GM19395 (cell line): ENCODE measurements around the gene SNRNP35.
"Not testable (repeated sequence)": the region's sequence is repeated elsewhere in the genome, so short reads cannot be mapped to it uniquely, and the experiment has no call there.

Source experiments
- ATAC-seq: cut with Tn5 transposase; IDR thresholded peaks from one replicate; pipeline ENCODE4 v1.9.1; 2021; ENCODE audit warnings: mild to moderate bottlenecking, moderate library complexity; ENCODE audit not compliant: unreplicated experiment

SNRNP35 gene, protein sequence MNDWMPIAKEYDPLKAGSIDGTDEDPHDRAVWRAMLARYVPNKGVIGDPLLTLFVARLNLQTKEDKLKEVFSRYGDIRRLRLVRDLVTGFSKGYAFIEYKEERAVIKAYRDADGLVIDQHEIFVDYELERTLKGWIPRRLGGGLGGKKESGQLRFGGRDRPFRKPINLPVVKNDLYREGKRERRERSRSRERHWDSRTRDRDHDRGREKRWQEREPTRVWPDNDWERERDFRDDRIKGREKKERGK

DNA sequence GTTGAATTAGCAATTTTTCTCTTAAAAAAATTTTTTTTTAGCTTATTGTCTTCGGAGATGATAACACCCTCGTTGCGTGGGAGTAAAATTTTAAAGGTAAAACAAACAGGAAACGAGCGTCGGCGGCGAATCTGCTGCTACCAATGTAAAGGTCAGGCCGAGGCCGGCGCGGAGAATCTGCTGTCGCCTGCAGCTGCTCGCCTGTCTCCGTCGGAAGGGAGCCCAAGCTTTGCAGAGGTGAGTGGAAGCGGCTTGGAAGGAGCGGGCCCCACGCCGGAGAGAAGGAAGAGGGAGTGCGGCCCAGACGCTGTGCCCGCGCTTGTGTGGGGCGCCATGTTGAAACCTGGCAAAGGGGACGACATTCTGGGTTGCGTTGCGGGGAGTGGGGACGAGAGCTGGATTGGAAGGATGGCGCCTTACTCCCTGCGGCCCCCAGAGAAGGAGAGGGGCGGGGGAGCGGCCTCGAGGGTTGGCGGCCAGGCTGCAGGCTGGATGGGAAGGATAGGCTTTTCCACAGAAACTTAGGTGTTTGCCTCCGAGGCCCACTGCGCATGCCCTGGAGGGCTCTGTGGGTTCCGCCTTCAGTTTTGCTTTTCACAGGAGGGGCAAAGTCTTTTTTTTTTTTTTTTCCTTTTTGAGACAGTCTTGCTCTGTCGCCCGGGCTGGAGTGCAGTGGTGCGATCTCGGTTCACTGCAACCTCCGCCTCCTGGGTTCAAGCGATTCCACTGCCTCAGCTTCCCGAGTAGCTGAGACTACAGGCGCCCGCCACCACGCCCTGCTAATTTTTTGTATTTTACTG lies at the start of gene SNRNP35:
SNRNP35 (plus strand) TSS at position 160 of the 800 bp plus-strand sequence. CDS start 7,402 bp downstream, outside the sequence.
- ATAC-seq: peak; percentile 77

DNA sequence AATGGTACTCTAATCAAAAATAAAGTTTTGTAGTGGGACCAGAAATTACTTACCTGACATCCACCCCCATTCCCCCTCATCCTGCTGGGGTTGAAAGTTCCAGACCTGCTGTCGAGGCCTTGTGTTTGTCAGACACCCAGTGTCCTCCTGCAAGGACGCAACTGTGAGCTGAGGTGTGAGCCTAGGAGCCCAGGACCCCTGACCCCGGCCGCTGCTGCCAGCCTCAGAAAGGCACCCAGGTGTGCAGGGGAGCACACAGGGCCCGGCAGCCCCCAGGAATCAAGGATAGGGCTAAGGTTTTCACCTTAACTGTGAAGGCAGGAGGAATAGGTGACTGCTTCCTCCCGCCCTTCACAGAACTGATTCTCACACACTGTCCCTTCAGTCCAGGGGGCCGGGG lies 49.3 kb upstream of the SNRNP35 start:
- ATAC-seq: not testable (repeated sequence)

DNA sequence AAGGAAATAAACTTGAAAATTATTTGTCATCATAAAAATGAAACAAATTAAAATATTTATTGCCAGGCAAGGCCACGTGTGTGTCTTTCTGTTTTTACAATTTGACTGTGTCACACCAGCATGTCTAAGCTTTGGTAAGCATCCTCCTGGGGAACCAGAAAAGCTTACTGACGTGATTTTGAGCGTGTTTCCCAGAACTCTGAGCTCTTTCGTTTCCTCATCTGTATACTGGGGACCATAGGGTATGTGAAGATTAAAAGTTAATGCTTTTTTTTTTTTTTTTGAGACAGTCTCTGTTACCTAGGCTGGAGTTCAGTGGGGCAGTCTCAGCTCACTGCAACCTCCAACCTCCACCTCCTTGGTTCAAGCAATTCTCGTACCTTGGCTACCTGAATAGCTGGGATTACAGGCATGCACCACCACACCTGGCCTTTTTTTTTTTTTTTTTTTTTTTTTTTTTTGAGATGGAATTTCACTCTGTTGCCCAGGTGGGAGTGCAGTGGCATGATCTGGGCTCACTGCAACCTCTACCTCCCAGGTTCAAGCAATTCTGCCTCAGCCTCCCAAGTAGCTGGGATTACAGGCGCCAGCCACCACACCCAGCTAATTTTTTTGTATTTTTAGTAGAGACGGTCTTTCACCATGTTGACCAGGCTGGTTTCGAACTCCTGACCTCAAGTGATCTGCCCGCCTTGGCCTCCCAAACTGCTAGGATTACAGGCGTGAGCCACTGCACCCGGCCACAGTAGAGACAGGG lies 48.5 kb upstream of the SNRNP35 start:
- not testable (repeated sequence) for ATAC-seq

DNA sequence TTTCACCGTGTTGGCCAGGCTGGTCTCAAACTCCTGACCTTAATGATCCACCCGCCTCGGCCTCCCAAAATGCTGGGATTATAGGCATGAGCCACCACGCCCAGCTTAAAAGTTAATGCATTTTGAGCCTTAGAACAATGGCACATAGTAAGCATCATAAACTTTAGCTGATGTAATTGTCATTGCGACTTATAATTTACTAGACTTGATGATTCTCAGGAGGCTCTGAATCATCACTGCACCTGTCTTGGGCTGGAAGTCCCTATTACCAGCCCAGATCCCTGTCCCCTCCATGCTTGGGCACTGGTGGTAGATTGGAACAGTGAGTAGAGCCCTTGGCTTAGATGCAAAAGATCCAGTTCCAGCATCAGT lies 47.9 kb upstream of the SNRNP35 start:
- no peak for ATAC-seq

DNA sequence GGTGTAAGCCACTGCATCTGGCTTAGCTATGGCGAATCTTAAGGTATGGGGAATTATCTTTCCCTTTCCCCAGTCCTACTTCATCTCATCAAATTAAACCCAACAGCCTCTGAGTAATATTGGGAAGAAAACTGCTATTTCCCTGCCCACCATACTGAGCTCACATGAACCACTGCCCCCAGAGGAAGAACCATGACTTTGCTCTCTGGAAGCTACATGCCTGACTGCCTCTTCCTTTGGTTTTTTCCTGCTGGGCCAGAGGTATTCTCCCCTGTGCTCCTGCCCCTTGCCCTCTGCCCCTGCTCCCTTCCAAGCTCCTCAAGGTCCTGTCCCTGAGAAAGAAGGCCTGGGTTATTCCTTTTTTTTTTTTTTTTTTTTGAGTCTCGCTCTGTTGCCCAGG lies 36.6 kb upstream of the SNRNP35 start:
- no peak for ATAC-seq

DNA sequence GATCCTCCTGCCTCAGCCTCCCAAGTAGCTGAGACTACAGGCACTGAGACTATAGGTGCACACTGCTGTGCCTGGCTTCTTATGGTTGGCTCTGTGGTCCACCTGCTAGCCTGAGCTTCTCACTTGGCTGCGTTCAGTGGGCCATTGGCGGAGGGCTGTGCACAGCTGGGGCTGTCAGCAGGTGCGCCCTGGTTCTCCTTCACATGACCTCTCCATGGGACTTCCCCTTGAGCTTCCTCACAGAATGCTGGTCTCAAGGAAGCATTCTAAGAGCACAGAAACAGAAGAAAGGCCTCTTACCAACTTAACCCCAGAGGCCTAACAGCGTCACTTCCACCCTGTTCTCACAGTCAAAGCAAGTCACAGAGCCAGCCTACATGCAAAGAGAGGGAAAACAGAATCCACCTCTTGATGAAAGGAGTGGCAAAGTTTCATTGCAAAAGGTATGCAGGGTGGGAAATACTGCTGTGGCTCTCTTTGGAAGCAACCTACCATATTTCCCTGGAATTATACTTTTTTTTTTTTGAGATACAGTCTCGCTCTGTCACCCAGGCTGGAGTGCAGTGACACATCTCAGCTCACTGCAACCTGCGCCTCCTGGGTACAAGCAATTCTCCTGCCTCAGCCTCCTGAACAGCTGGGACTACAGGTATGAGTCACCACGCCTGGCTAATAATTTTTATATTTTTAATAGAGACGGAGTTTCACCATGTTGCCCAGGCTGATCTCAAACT lies 30.7 kb upstream of the SNRNP35 start:
- ATAC-seq: peak; percentile 86

DNA sequence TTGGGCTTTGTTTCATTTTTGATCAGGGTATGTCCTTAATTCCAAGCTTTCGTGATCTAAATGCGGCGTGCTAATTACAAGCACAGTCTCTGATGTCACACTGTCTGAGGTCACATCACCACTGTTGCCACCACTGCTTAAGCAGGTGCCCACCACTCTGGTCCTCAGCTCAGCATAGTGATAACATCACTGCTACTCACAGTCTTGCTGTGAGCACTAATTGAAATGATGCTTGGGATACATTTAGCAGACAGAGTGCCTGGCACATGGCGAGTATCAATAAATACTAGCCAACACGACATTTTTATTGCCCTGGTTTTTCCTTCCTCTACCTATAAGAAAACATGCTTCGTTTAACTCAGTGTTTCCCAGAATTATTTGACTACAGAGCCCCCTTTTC lies 29.3 kb upstream of the SNRNP35 start:
- ATAC-seq: no peak

DNA sequence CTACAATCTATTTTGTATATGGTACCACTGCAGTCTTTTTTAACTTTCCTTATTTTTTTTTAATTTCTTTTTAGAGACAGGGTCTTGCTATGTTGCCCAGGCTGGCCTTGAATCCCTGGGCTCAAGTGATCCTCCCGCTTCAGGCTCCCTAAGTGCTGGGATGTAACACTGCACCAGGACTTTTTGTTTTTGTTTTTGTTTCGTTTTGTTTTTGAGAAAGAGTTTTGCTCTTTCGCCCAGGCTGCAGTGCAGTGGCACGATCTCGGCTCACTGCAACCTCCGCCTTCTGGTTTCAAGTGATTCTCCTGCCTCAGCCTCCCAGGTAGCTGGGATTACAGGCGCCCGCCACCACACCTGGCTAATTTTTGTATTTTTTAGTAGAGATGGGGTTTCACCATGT lies 28.8 kb upstream of the SNRNP35 start:
- ATAC-seq: not testable (repeated sequence)

DNA sequence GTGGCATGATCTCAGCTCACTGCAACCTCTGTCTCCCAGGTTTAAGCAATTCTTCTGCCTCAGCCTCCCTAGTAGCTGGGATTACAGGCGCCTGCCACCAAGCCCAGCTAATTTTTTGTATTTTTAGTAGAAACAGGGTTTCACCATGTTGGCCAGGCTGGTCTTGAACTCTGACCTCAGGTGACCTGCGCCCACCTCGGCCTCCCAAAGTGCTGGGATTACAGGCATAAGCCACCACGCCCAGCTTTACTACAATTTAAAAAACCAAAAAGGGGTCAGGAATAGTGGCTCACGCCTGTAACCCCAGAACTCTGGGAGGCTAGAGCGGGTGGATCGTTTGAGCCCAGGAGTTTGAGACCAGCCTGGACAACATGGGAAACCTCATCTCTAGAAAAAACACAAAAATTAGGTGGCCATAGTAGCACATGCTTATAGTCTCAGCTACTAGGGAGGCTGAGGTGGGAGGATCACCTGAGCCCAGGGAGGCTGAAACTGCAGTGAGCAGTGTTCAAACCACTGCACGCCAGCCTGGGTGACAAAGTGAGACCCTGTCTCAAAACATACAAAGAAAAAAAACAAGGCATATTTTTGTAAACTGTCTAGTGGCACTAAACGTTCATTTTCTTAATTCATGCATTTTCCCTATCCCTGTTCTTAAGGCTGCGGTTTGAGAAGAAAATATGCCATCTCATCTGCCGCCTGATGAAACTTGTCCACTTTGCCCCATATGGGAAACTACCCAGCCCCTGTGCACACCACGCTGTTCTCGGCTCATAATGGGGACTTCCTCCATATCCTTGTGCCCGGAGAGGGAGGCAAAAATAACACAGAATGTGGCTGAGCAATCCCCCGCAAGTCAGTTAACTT lies 25.8 kb upstream of the SNRNP35 start:
- ATAC-seq: not testable (repeated sequence)

DNA sequence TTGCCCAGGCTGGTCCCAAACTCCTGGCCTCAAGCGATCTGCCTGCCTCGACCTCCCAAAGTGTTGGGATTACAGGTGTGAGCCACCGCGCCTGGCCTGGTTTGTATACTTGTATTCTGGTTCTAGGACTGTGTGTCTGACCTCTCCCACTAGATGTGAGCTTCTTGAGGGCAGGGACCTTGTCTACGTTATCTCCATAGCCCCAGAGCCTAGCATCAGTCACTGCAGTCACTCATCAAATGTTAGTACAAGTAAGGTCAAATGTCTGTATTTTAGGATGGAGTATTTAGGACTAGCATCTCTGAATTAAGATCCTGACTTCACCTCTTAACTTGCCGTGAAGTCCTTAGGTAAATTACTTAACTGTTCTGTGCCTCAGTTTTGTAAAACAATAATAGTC lies 24.3 kb upstream of the SNRNP35 start:
- ATAC-seq: no peak

DNA sequence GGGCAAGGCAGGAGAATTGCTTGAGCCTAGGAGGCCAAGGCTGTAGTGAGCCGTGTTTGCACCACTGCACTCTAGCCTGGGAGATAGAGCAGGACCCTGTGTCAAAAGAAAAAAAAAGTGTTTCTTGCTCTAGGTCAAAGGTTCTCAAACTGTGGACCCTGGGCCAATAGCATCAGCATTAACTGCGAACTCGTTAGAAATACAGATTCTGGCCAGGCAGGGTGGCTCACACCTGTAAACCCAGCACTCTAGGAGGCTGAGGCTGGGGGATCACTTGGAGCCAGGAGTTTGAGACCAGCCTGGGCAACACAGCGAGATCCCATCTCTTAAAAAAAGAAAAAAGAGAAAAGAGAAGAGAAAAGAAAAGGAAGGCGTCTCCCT lies 22.3 kb upstream of the SNRNP35 start:
- ATAC-seq: no peak

DNA sequence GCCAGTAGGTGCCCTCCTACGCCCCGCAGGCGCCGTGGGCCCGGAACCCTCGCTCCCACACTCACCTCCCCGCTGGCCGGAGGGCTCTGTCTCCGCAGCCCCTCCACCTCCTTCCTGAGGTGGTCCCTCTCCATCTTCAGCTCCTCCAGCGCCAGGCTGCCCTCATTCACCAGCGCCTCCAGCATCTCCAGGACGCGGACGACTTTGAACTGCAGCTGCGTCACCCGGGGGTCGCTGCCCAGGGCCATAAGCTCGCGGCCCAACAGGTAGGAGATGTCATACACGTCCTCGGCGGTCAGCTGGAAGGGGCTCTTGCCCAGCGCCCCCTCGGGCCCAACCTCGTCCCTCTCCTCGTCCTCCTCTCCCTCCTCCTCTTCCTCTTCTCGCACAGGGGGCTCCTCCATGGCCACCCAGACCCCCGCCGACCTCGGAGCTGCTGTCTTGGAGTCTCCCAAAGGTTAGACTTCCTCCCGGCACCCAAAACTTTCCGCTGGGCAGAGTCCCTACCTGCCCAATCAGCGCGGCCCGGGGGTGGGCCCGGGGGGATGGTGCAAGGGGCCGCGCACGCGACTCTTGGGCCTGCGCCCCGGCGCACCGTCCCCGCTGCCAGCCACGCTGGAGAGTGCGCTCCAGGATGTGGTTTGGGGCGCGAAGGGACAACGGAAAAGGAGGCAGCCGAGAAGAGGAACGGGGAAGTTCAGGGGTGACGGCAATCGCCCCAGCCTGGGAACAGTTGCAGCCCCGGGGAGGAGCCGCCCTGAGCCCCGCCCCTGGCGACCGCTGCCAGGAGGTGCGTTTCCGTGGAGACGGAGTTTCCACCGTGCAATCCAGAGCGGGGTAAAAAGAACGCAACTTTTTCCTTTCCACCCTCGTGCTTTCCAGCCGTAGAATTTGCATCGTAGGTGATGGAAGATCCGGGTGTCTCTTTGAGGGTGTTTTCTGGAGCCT lies 21.6 kb upstream of the SNRNP35 start, which contains the start of gene RILPL2:
RILPL2 (minus strand) TSS at position 668 of the 948 bp plus-strand sequence; CDS start at position 404, 264 bp downstream.
- peak; percentile 67 for ATAC-seq

DNA sequence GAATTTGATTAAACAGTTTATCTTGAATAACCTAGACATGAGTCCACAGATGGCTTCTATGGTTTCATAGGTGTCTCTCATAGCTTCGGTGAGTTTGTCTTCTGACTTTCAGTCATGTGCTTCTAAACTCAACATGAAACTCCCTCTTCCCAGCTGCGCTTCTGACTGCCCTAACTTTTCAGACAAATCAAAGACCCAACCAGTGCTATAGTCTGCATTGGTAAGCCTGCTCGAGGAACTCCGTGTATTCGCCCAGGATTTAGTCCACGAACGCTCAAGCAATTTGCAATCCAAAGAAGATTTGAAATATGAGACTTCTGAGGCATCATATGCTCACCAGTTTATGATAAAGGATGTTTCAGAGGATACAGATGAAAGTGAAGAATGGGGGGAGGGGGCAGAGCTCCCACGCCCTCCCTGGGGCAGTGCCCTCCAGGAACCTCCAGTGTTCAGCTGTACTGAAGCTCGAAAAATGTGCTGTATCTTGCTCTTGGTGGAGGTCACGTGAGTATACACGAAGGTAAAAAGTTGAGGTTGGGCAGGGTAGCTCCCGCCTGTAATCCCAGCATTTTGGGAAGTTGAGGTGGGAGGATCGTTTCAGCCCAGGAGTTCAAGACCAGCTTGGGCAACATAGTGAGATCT lies 16.3 kb upstream of the SNRNP35 start:
- ATAC-seq: peak; percentile 65

DNA sequence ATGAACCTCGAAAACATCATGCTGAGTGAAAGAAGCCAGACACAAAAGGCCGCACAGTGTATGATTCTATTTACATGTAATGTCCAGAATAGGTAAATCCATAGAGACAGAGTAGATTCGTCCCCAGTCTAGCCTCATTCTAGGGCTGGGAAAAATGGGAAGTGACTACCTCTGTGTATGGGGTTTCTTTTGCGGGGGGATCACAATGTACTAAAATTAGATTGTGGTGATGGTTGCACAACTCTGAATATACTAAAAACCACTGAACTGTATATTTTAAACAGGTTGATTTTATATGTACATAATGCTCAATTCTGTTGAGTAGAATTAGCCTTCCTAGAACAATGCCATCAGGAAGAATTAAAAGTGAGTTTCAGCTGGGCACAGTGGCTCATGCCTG lies 15.2 kb upstream of the SNRNP35 start:
- ATAC-seq: no peak

DNA sequence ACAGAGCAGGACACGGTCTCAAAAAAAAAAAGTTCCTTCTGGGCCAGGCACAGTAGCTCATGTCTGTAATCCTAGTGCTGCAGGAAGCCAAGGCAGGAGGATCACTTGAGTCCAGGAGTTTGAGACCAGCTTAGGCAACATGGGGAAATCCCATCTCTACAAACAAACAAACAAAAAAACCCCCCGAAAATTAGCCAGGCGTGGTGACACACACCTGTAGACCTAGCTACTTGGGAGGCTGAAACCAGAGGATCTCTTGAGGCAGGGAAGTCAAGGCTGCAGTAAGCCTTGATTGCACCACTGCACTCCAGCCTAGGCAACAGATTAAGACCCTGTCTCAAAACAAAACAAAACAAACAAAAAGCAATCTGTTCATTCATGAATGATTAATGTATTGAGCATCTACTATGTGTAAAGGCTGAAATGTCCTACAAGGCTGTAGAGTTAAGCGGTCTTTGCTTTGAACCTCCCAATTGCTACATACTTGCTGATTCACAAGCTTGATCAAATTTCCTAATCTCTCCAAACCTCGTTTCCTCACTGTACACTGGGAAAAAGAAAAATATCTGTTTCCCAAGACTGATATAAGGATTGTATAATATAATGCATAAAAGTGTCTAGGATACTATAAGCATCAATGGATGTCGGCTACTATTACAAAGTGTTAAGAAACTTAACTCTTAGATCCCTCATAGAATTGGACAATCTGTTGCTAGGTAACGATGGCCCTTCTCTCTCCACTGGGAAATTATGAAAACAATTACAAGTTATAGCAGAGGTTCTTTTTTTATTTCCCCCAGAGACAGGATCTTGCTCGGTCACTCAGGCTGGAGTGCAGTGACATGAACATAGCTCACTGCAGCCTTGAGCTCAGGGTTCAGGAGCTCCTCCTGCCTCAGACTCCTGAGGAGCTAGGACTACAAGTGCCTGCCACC lies 13.6 kb upstream of the SNRNP35 start:
- no peak for ATAC-seq

DNA sequence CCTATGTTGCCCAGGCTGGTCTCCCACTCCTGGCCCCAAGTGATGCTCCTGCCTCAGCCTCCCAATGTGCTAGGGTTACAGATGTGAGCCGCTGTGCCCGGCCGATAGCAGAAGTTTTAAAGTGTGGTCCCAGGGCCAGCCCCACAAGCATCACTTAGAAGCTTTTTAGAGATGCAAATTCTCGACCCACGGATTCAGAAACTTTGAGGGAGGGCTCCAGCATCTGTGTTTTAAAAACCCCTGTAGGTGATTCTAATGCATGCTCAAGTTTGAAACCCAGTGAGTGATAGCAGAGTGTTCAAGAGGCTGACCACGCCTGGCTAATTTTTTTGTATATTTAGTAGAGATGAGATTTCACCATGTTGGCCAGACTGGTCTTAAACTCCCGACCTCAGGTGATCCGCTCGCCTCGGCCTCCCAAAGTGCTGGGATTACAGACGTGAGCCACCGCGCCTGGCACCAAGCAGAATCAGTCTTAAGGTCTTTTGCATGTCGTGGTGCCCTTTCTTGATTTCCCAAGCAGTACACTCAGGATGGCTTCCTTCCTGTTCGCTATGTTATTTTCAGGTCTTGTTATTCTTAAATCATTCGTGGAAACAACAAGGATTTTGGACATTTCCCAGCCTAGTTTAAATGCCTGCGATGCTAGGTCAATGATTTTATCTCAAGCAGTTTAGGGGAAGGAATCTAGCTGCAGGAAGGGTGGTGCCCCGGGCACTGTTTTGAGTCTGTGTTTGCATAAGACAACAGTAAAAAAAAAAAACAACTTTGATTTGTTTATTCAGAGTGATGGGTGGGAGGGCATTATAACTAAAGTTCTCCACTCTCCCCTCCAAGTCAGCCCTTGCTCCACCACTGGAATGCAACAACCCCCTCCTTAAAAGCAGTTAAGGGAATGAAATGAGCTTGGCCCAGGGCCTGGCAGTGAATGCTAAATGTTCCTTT lies 12.3 kb upstream of the SNRNP35 start:
- ATAC-seq: peak; percentile 32
